Central memory CD8-positive, alpha-beta T cell (primary cell): ENCODE data around the gene UGCG.
"Not testable (repeated sequence)": the region's sequence is repeated elsewhere in the genome, so short reads cannot be mapped to it uniquely, and the experiment has no call there.

Experiments
- ATAC-seq: fragments of 150-1000 bp; cut with Tn5 transposase; replicated peaks from 2 replicates; pipeline ENCODE4 v1.10.0; 2022; ENCODE audit warnings: mild to moderate bottlenecking, moderate FRiP score, moderate number of reproducible peaks; ENCODE audit not compliant: poor library complexity, severe bottlenecking; ENCODE audit errors: extremely low read depth
- DNase-seq, 2 donors: peaks; one replicate each; pipeline ENCODE4 v3.0.0; 2021; ENCODE audit warnings: low spot score in 2 of 2
- H3K27ac Mint-ChIP-seq: one replicate; pipeline ENCODE4 v1.8.0; 2022; ENCODE audit warnings: low read depth, mild to moderate bottlenecking, moderate library complexity, mixed read lengths
- H3K27me3 Mint-ChIP-seq: one replicate; pipeline ENCODE4 v1.8.0; 2022; ENCODE audit warnings: mixed read lengths
- H3K36me3 Mint-ChIP-seq: one replicate; pipeline ENCODE4 v1.8.0; 2022; ENCODE audit warnings: mild to moderate bottlenecking, moderate library complexity, mixed read lengths; ENCODE audit not compliant: insufficient read depth
- H3K4me1 Mint-ChIP-seq: one replicate; pipeline ENCODE4 v1.8.0; 2022; ENCODE audit warnings: mixed read lengths
- H3K4me3 Mint-ChIP-seq: one replicate; pipeline ENCODE4 v1.8.0; 2022; ENCODE audit warnings: mild to moderate bottlenecking, moderate library complexity, mixed read lengths
- H3K9me3 Mint-ChIP-seq: one replicate; pipeline ENCODE4 v1.8.0; 2022; ENCODE audit warnings: mixed read lengths

The UGCG gene

DNA sequence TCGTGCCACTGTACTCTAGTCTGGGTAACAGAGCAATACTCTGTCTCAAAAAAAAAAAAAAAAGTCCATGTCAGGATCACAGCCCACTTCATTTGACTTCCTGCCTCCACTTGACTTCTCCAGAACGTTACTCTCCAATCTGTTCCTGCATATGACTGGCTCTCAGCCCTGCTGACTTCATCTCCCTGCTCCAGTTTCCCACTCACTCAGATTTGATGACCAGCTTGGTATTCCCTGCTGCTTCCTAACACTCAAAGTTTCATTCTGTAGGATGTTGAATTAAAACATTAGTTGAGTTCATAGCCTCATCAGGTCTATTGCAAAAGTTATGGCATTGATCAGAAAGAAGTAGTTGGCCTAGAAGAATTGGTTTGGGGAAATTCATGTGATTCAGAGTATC lies 52.3 kb downstream of the UGCG start:
- Mint-ChIP-seq H3K36me3 (no peaks in the 10 kb centered on the region), H3K4me3 (no peak overlapping the region), H3K9me3 (no peaks in the 10 kb centered on the region), H3K4me1 (peaks cover 9% of the 10 kb centered on the region), H3K27ac (no peak overlapping the region), H3K27me3 (no peaks in the 10 kb centered on the region)
- DNase-seq, result no peak
- no peak for ATAC-seq

- Mint-ChIP-seq H3K27ac (no peak overlapping the region), H3K4me1 (peaks cover 9% of the 10 kb centered on the region), H3K27me3 (no peaks in the 10 kb centered on the region), H3K9me3 (no peaks in the 10 kb centered on the region), H3K36me3 (no peaks in the 10 kb centered on the region), H3K4me3 (no peak overlapping the region)
- no peak for ATAC-seq
- DNase-seq, result no peak
These were observed 53.3 kb downstream of the UGCG start for GRCh38 chr9:111949919-111950318.

- Mint-ChIP-seq H3K27ac (no peak overlapping the region), H3K4me1 (peaks cover 8% of the 10 kb centered on the region), H3K4me3 (no peak overlapping the region), H3K36me3 (no peaks in the 10 kb centered on the region), H3K9me3 (no peaks in the 10 kb centered on the region), H3K27me3 (no peaks in the 10 kb centered on the region)
- DNase-seq (no peak), ATAC-seq (no peak)
These were observed 55.9 kb downstream of the UGCG start for GRCh38 chr9:111952559-111952958.

GRCh38 chr9:111953444-111953843 lies 56.8 kb downstream of the UGCG start:
- Mint-ChIP-seq H3K27ac (no peak overlapping the region), H3K36me3 (no peaks in the 10 kb centered on the region)

GRCh38 chr9:111955048-111955447 lies 58.4 kb downstream of the UGCG start:
- no peak for DNase-seq
- ATAC-seq, result no peak
- Mint-ChIP-seq H3K9me3 (no peaks in the 10 kb centered on the region), H3K27ac (no peak overlapping the region), H3K4me1 (peaks cover 18% of the 10 kb centered on the region), H3K4me3 (no peak overlapping the region), H3K36me3 (no peaks in the 10 kb centered on the region), H3K27me3 (no peaks in the 10 kb centered on the region)

More at GRCh38 chr9:111953444-111953843, 56.8 kb downstream of the UGCG start:
- H3K27me3 Mint-ChIP-seq, result no peaks in the 10 kb centered on the region
- H3K4me1 Mint-ChIP-seq, result peaks cover 17% of the 10 kb centered on the region
- DNase-seq, result no peak
- no peaks in the 10 kb centered on the region for H3K9me3 Mint-ChIP-seq
- H3K4me3 Mint-ChIP-seq, result no peak overlapping the region
- ATAC-seq, result no peak

GRCh38 chr9:111957856-111958631 lies 61.4 kb downstream of the UGCG start:
- Mint-ChIP-seq H3K27ac (no peak overlapping the region), H3K4me1 (peaks cover 18% of the 10 kb centered on the region), H3K4me3 (peak overlapping the region; percentile 49), H3K9me3 (no peaks in the 10 kb centered on the region), H3K36me3 (no peaks in the 10 kb centered on the region), H3K27me3 (no peaks in the 10 kb centered on the region)
- DNase-seq (no peak), ATAC-seq (peak; percentile 54)

DNA sequence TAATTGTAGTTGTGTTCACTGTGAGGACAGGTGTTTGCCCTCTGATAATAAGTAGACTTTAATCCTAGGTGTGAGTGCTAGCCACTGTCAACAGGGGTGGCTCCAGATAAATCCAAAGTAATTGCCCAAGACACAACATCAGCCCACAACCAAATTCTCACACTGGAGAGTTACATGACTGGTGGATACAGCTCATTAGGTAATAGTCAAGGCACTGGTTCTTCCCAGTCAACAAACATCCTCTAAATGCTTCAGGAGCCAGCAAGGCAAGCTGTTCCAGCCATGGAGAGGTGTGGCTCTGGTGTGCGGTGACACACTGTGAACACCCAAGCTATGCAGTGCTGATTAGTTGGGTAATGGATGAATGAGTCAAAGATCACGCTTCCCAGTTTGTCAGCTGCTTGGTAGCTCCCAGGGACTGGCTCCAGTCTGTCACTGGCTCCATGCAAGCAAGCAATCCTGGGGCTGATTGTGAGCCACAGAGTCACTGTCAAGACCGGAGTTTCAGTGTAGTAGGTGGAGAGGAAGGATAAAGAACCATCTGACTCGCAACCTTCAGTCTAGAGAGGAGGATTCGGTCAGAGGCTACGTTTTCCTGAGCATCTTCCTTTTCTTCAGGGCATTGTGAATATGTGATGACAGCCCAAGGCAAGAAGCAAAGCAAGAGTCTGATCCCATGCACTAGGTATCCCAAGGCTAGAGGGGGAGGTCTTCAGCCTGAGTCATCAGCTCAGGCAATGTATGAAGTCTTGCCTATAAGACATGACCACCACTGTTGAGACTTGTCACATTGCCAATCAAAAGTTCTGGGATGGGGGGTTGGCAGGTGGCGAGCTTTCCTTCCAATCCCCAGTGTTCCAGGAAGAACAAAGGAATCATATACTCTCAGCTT lies 63.1 kb downstream of the UGCG start:
- Mint-ChIP-seq H3K27ac (no peak overlapping the region), H3K9me3 (no peaks in the 10 kb centered on the region), H3K4me3 (no peak overlapping the region), H3K36me3 (no peaks in the 10 kb centered on the region), H3K27me3 (no peaks in the 10 kb centered on the region), H3K4me1 (peaks cover 18% of the 10 kb centered on the region)
- no peak for ATAC-seq
- DNase-seq, result no peak

DNA sequence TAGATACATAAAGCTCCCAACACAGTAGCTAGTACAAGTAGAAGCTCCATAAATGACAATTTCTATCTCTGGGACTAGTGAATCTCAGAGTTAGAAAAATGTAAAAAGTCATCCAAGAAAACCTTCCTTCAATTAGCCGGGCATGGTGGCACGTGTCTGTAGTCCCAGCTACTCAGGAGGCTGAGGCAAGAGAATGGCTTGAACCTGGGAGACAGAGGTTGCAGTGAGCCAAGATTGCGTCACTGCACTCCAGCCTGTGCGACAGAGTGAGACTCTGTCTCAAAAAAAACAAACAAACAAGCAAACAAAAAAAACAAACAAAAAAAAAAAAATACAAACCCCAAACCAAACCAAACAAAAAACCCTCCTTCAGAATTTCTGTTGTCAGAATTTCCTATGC lies 63.9 kb downstream of the UGCG start:
- not testable (repeated sequence) for H3K4me3 Mint-ChIP-seq, H3K27ac Mint-ChIP-seq

DNA sequence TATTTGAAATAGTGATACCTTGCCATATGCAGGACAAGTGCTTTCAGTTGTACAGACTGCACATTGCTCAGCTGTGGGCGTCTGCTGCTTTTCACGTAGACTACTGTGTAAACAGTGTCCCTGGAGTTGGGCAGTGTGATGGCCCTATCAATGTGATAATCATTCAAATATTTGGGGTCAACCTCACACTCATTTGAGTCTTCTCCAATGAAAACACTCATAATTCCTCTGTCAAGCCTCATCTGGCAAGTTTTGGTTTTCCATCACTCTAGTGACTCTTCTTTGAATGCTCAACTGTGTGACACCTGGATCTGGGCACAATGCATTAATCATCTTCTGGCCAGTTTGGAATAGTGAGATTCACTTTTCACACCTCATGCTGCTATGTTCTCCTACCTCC lies 64.4 kb downstream of the UGCG start:
- no peaks in the 10 kb centered on the region for H3K9me3 Mint-ChIP-seq
- no peaks in the 10 kb centered on the region for H3K36me3 Mint-ChIP-seq
- H3K4me1 Mint-ChIP-seq, result peaks cover 17% of the 10 kb centered on the region
- H3K27ac Mint-ChIP-seq, result no peak overlapping the region
- no peak for DNase-seq
- no peaks in the 10 kb centered on the region for H3K27me3 Mint-ChIP-seq
- ATAC-seq, result no peak
- H3K4me3 Mint-ChIP-seq, result no peak overlapping the region

More for the DNA sequence above, 63.9 kb downstream of the UGCG start:
- H3K4me1 Mint-ChIP-seq, result peaks cover 18% of the 10 kb centered on the region
- not testable (repeated sequence) for H3K9me3 Mint-ChIP-seq, H3K36me3 Mint-ChIP-seq, ATAC-seq, H3K27me3 Mint-ChIP-seq, DNase-seq

DNA sequence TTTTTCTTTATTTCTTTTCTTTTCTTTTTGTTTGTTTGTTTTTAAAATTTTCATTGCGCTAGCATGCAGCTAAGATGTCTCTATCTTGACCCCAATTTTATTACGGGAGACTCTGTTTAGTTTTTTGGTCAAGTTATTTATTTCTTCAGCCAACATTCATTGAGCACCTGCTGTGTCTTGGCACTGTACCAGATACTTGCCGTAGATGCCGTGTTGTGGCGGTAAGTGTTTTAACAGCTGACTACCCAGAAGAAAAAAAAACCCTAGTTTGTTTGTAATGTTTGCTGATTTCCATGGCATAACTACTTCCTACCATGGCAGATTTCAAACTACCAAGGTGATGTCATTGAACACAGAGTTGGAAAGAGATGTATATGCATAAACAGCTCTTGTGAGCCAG lies 65.0 kb downstream of the UGCG start:
- DNase-seq (no peak), ATAC-seq (no peak)
- peaks cover 12% of the 10 kb centered on the region for H3K4me1 Mint-ChIP-seq
- H3K9me3 Mint-ChIP-seq, result no peaks in the 10 kb centered on the region
- H3K4me3 Mint-ChIP-seq, result no peak overlapping the region
- no peaks in the 10 kb centered on the region for H3K27me3 Mint-ChIP-seq
- no peak overlapping the region for H3K27ac Mint-ChIP-seq
- H3K36me3 Mint-ChIP-seq, result no peaks in the 10 kb centered on the region

GRCh38 chr9:111962021-111962420 lies 65.4 kb downstream of the UGCG start:
- no peak overlapping the region for H3K4me3 Mint-ChIP-seq
- no peaks in the 10 kb centered on the region for H3K9me3 Mint-ChIP-seq
- DNase-seq (no peak), ATAC-seq (no peak)
- H3K4me1 Mint-ChIP-seq, result peaks cover 12% of the 10 kb centered on the region
- no peak overlapping the region for H3K27ac Mint-ChIP-seq
- no peaks in the 10 kb centered on the region for H3K27me3 Mint-ChIP-seq
- no peaks in the 10 kb centered on the region for H3K36me3 Mint-ChIP-seq

GRCh38 chr9:111963995-111964394 lies 67.4 kb downstream of the UGCG start:
- no peak for DNase-seq
- Mint-ChIP-seq H3K4me3 (no peak overlapping the region), H3K27ac (no peak overlapping the region), H3K4me1 (no peaks in the 10 kb centered on the region), H3K27me3 (no peaks in the 10 kb centered on the region), H3K9me3 (no peaks in the 10 kb centered on the region), H3K36me3 (no peaks in the 10 kb centered on the region)
- no peak for ATAC-seq

DNA sequence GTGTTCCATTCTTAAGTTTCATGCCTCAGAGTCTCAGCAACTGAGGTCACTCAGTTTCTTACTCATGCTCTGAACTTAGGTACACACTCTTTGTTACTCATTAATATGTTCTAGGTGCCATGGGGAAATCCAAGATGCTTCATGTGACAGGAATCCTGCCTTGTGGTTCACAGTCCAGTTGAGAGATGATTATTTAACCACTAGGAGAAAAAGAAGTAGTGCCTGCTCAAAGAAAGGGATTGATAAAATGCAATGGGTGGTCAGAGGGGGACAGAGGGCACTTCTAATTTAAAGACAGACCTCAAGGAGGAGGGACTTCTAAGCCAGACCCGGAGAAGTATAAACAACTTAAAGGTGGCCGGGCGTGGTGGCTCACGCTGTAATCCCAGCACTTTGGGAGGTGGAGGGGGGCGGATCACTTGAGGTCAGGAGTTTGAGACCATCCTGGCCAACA lies 69.0 kb downstream of the UGCG start:
- H3K9me3 Mint-ChIP-seq, result no peaks in the 10 kb centered on the region
- no peak for DNase-seq
- H3K27me3 Mint-ChIP-seq, result no peaks in the 10 kb centered on the region
- H3K4me1 Mint-ChIP-seq, result no peaks in the 10 kb centered on the region
- no peak overlapping the region for H3K27ac Mint-ChIP-seq
- no peaks in the 10 kb centered on the region for H3K36me3 Mint-ChIP-seq
- no peak overlapping the region for H3K4me3 Mint-ChIP-seq
- no peak for ATAC-seq
